Measurements from ENCODE around the gene BMPR1B.
"Not testable (repeated sequence)": the region's sequence is repeated elsewhere in the genome, so short reads cannot be mapped to it uniquely, and the experiment has no call there.

DNA sequence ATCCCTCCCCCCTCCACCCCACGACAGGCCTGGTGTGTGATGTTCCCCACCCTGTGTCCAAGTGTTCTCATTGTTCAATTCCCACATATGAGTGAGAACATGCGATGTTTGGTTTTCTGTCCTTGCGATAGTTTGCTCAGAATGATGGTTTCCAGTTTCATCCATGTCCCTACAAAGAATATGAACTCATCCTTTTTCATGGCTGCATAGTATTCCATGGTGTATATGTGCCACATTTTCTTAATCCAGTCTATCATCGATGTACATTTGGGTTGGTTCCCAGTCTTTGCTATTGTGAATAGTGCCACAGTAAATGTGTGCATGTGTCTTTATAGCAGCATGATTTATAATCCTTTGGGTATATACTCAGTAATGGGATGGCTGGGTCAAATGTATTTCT lies 376.3 kb downstream of the BMPR1B start:
- not testable (repeated sequence) for TF ChIP-seq POLR2A (IDR thresholded peaks at IDR 0.05)
- TF ChIP-seq, protein P1, sequence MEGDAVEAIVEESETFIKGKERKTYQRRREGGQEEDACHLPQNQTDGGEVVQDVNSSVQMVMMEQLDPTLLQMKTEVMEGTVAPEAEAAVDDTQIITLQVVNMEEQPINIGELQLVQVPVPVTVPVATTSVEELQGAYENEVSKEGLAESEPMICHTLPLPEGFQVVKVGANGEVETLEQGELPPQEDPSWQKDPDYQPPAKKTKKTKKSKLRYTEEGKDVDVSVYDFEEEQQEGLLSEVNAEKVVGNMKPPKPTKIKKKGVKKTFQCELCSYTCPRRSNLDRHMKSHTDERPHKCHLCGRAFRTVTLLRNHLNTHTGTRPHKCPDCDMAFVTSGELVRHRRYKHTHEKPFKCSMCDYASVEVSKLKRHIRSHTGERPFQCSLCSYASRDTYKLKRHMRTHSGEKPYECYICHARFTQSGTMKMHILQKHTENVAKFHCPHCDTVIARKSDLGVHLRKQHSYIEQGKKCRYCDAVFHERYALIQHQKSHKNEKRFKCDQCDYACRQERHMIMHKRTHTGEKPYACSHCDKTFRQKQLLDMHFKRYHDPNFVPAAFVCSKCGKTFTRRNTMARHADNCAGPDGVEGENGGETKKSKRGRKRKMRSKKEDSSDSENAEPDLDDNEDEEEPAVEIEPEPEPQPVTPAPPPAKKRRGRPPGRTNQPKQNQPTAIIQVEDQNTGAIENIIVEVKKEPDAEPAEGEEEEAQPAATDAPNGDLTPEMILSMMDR (IDR thresholded peaks at IDR 0.05) = not testable (repeated sequence)

All from ovary (tissue), 3 donors.